ENCODE results near the gene S100A2.
"Not testable (repeated sequence)": the region's sequence is repeated elsewhere in the genome, so short reads cannot be mapped to it uniquely, and the experiment has no call there.

The S100A2 gene

DNA sequence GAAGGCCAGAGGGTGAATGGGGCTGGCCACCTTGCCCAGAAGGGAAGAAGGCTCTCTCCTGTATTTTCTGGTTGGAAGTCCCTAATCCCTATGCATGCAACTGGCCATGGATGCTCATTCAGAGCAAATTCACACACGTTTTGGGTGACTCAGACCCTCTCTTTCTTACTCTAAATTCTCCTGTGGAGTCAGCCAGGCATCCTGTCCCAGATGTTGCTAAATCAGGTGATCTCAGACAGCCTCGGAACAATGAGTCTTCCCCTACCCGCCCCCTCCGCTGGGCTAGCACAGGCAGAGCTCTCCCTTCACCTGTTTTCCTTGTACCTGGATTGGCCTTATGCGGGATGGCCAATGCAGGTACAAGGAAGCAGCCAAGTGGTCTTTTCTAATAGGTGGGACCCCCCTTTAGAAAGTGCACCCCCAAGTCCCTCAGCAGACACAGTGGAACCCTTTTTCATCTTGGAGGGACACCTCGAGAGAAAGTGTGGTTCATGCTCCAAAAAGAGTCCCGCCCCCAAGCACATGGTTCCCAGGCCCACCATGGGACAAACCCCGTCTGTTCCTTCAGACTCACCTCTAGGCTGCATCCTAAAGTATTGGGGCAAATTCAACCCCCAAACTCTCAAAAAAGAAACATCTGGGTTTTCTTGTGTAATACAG lies 38.5 kb downstream of the S100A2 start:
- DNase-seq = no peak

DNA sequence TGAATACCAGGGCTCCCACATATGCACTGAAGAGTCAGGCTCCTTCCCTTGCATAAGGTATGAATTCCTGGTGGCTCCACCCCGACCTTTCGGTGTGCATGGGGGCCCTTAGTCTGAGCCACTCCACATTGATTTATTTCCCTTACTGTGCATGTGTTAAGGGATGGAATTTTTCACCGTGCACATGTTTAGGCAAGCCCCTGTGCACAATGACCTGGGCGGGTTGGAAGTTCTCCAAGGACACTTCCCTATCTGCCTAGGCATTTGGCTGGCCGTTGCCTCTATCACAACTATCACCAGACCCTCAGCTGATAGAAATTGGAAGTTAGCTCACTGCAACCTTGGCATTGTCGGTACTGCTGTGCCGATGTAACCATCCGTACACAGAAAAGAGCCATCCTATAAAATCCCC lies 39.5 kb downstream of the S100A2 start:
- no peak for DNase-seq

DNA sequence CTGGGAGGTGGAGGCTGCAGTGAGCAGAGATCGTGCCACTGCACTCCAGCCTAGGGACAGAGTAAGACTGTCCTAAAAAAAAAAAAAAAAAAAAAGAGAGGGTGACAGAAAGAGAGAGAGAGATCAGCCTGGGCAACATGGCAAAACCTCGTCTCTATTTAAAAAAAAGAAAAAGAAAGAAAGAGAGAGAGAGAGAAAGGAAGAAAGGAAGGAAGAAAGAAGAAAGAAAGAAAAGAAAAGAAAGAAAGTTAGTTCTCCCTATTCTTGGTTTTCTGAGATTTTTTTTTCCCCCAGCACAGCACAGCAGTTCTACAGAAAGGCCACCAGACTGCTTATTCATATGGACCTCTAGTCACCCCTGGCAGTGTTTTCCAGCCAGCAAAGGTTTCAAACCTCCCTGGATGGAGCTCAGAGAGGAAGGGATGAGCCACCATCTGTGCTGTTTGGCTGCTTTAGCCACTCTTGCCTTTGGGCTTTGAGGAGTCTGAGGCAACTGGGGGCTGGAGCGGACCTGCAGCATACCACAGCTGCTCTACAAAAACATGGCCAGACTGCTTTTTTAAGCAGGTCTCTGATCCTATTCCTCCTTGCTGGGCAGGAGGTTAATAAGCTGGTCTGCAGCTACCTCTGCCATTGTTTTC lies 40.4 kb downstream of the S100A2 start:
- DNase-seq = no peak

DNA sequence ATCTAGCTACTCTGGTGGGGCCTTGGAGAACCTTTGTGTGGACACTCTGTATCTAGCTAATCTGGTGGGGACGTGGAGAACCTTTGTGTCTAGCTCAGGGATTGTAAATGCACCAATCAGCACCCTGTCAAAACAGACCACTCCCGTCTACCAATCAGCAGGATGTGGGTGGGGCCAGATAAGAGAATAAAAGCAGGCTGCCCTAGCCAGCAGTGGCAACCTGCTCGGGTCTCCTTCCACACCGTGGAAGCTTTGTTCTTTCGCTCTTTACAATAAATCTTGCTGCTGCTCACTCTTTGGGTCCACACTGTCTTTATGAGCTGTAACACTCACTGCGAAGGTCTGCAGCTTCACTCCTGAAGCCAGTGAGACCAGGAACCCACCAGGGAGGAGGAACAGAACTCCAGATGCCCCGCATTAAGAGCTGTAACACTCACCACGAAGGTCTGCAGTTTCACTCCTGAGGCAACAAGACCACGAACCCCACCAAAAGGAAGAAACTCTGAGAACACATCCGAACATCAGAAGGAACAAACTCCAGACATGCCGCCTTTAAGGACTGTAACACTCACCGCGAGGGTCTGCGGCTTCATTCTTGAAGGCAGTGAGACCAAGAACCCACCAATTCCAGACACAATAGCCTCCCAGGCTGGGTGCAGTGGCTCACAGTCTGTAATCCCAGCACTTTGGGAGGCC lies 43.1 kb downstream of the S100A2 start:
- DNase-seq = not testable (repeated sequence)

DNA sequence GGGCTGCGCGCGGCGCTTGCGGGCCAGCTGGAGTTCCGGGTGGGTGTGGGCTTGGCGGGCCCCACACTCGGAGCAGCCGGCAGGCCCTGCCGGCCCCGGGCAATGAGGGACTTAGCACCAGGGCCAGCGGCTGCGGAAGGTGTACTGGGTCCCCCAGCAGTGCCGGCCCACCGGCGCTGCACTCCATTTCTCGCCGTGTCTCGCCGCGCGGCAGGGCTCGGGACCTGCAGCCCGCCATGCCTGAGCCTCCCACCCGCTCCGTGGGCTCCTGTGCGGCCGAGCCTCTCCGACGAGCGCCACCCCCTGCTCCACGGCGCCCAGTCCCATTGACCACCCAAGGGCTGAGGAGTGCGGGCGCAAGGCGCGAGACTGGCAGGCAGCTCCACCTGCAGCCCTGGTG lies 43.8 kb downstream of the S100A2 start:
- not testable (repeated sequence) for DNase-seq

DNA sequence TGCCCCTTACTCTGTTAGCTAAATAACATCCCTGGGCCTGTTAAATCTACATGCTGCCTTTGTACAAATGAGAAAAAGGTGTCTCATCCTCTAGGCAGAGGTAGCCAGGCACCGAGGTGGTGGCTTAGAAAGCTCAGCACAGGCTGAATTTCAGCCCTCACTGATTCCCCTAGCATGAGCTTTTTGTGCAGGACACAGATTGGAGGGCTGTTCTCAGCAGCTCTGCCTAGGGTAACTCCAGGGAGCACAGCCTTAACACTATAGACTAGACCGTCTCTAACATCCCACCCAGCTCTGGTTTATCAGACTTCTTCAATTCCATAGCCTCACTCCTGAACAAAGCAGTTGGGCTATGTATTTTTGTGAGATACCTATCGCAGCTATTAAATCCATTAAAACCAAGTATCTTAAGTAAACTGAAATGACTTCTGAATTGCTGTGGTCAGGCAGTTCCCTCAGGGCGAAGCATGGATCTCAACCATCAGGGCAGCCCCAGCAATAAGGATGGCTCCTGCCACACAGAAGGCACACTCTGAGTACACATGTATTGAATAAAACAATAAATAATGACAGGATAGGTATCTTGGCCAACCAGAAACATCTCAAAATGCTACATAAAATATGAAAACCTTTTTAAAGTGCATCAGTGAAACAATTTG lies 44.7 kb downstream of the S100A2 start:
- no peak for DNase-seq

DNA sequence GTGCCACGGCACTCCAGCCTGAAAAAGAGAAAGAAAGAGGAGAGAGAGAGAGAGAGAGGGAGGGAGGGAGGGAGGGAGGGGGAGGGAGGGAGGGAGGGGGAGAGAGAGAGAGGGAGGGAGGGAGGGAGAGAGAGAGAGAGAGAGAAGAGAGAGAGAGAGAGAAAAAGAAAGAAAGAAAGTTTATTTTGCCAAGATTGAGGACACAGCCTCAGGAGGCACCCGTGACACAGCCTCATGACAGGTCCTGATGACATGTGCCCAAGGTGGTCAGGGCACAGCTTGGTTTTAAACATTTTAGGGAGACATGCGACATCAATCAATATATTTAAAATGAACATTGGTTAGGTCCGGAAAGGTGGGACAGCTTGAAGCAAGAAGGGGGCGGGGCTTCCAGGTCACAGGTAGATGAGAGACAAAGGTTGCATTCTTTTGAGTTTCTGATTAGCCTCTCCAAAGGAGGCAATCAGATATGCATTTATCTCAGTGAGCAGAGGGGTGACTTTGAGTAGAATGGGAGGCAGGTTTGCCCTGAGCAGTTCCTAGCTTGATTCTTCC lies 45.4 kb downstream of the S100A2 start:
- DNase-seq = not testable (repeated sequence)

DNA sequence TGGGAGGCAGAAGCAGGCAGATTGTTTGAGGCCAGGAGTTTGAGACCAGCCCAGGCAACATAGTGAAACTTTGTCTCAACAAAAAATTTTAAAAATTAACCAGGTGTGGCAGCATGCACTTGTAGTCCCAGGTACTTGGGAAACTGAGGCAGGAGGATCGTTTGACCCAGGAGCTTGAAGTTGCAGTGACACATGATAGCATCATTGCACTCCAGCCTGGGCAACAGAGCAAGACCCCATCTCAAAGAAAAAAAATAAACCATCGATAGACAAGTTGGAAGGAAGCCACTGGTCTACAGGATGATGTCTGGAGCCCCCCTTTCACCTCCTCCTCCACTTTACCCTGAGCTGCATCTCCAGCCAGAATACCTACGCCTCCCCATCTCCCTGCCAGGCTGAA lies 46.4 kb downstream of the S100A2 start:
- DNase-seq = no peak

DNA sequence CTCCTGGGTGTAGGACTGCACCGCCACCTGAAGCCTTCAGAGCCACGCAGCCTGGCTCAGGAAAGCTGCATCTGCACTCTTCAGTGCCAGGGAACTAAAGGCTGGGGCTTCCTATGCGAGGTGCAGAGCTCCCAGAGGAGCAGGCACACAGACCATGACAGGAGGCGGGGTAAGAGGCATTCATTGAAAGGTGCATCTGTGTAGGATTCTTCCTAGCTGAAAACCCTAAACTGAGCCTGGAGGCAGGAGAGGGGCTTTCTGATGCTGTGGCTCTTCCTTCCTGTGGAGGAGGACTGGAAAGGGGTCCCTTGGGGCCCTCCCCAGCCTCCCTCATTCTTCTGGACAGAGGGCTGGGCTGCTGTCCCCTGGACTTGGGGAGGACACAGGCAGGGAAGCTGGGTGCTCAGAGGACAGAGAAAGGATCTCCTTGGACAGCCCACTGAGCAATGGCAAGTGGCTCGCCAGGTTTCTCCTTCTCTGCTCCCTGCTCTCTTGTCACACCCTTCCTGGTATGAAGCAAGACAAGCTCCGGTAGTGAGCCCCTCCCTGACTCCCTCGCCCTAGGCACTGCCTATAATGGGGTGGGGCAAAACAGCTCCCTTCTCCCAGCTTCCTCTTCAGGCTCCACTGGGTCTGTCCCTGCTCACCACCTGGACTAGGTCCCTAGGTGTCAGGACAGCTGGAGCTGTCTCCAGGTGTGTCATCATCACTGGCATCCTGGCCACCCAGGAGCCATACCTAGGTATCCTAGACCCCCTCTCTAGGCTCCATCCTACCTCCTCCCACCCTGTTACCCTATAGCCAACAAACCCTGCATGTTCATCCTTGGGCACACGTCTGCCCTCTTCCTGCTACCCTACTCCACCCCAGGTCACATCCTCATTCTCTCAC lies 49.9 kb downstream of the S100A2 start:
- DNase-seq = peak; percentile 77

DNA sequence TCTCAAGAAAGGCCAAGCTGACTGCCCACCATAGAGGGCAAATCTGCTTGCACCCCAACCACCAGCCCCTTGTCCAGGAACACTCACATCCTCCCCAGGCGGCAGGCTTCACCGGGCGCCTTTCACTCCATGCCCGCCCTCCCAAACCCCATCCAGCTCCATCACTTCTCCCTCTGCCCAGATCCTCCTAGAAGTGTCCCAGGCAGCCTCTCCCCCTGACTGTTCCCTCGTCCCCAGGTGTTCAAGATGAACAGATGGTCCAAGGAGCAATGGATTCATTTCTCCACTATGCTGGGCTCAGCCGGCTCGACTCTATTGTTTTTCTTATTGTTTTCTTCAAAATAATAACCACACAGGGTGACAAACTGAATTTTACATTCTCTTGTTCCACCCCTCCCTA lies 52.0 kb downstream of the S100A2 start:
- DNase-seq = no peak

DNA sequence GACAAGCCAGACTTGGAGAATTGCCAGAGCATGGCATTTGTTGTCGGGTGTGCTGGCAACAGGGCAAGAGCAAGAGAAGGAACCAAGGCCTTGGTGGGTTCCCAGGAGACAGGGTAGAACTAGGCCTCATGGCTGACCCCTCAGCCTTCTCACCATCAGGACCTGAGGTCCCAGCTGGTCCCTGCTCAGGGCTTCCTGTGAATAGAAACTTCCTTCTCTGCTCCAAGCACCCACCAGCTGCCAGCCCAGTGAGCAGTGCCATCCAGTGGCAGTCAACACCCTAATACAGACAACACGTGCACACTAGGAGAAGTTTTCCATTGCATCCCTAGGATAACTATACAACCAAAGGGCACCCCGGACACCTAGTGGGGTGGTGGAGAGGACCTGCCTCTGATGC lies 52.6 kb downstream of the S100A2 start:
- DNase-seq = no peak
